K562 (cell line): ENCODE results near the gene S100A10. TPM values are rescaled to one million over a fixed set of nuclear protein-coding genes. Genes with fewer than 3 reads are reported as not detected.

Experiments used
- ATAC-seq: fragments of 200-7000 bp; cut with Tn5 transposase; 3 replicates; pipeline ENCODE4 v1.9.1; 2020; ENCODE audit warnings: moderate library complexity
- BruUV-seq: library from RNA; stranded (reverse); fragments of 400-500 nt; replicated peaks from 2 replicates; lab custom pipeline; 2021; lab: Mats Ljungman, UMichigan
- CTCF ChIA-PET: fragments of 300-600 bp; formaldehyde crosslinking; extraction: SDS; loops from one replicate; lab custom pipeline; 2021; ENCODE audit warnings: low intra/inter-chr PET ratio; lab: Yijun Ruan, JAX
- POLR2A ChIA-PET: fragments of 300-600, 350-650 bp; sonication (Branson Sonifier 250); formaldehyde crosslinking; extraction: SDS; loops from one replicate; lab custom pipeline; 2021; ENCODE audit warnings: antibody characterized with exemption, inconsistent platforms; lab: Yijun Ruan, JAX
- DNase-seq, 4 experiments: peaks; one replicate each; pipeline versions ENCODE4 v3.0.0 to v3.0.0-alpha.2; 2011 to 2018; ENCODE audit warnings: low spot score in 3 of 4, mixed read lengths in 3 of 4; ENCODE audit errors: extremely low read depth in 1 of 4
- FAIRE-seq: peaks from 2 replicates; lab custom pipeline; 2011; peaks lifted over from hg19 to GRCh38; lab: Jason Lieb, UNC
- H2AFZ ChIP-seq: 2 replicates; pipeline ENCODE4 v1.6.0; 2011; ENCODE audit warnings: low read depth, low read length, control low read depth, inconsistent platforms
- H3K27ac ChIP-seq: fragments of 200-600 bp; 3 replicates; pipeline ENCODE4 v1.8.0; 2011; ENCODE audit warnings: low read depth, mild to moderate bottlenecking, control low read depth, inconsistent platforms, low read length, moderate library complexity, mixed read lengths; ENCODE audit errors: extremely low read depth
- H3K27me3 ChIP-seq, 2 experiments: fragments of 300-600 bp in 1 of 2; 2 replicates in 1 of 2; 3 replicates in 1 of 2; pipeline versions ENCODE4 v1.6.0 to v1.8.0; 2011; ENCODE audit warnings: inconsistent platforms in 2 of 2, low read length in 2 of 2, mild to moderate bottlenecking in 1 of 2, mixed read lengths in 1 of 2, moderate library complexity in 1 of 2; ENCODE audit not compliant: control insufficient read depth in 2 of 2, insufficient read depth in 2 of 2
- H3K36me3 ChIP-seq: fragments of 300-600 bp; 3 replicates; pipeline ENCODE4 v1.8.0; 2011; ENCODE audit warnings: mild to moderate bottlenecking, low read length, inconsistent platforms; ENCODE audit not compliant: control insufficient read depth, insufficient read depth
- H3K4me1 ChIP-seq, 2 experiments: fragments of 200-600 bp in 1 of 2; replicated peaks in 1 of 2; 2 replicates in 1 of 2; 3 replicates in 1 of 2; pipeline versions ENCODE4 v1.5.1 to v1.8.0; 2011; ENCODE audit warnings: inconsistent platforms in 2 of 2, low read length in 2 of 2, mild to moderate bottlenecking in 1 of 2, mixed read lengths in 1 of 2, moderate library complexity in 1 of 2; ENCODE audit not compliant: control insufficient read depth in 2 of 2, insufficient read depth in 2 of 2
- H3K4me2 ChIP-seq: 2 replicates; pipeline ENCODE4 v1.6.1; 2011; ENCODE audit warnings: low read length, control low read depth, inconsistent platforms, mixed read lengths; ENCODE audit not compliant: insufficient read depth
- H3K4me3 ChIP-seq: fragments of 200-600 bp; sonication (generic), shearing (Covaris generic); 2 replicates; pipeline ENCODE4 v1.5.1; 2016; ENCODE audit warnings: control low read depth, inconsistent platforms
- H3K79me2 ChIP-seq: fragments of 200-600 bp; 3 replicates; pipeline ENCODE4 v1.8.0; 2011; ENCODE audit warnings: low read length, inconsistent platforms; ENCODE audit not compliant: control insufficient read depth, insufficient read depth
- H3K9ac ChIP-seq, 2 experiments: 2 replicates each; pipeline versions ENCODE4 v1.6.0 to v1.6.1; 2011; ENCODE audit warnings: low read depth in 2 of 2, low read length in 2 of 2, control low read depth in 1 of 2, inconsistent platforms in 1 of 2, mild to moderate bottlenecking in 1 of 2, mixed read lengths in 1 of 2; ENCODE audit not compliant: insufficient read depth in 1 of 2
- H3K9me1 ChIP-seq: one replicate; pipeline ENCODE4 v1.6.0; 2011; ENCODE audit warnings: inconsistent platforms, mild to moderate bottlenecking, low read length, moderate library complexity; ENCODE audit not compliant: control insufficient read depth, insufficient read depth
- H3K9me3 ChIP-seq: replicated peaks from 2 replicates; pipeline ENCODE4 v1.5.1; 2011; ENCODE audit warnings: low read depth, low read length, inconsistent platforms; ENCODE audit not compliant: control insufficient read depth, insufficient read depth
- H4K20me1 ChIP-seq: replicated peaks from 2 replicates; pipeline ENCODE4 v1.6.1; 2011; ENCODE audit warnings: low read length, inconsistent platforms, mixed read lengths; ENCODE audit not compliant: control insufficient read depth, insufficient read depth
- E2F5 ChIP-seq: sonication (generic); formaldehyde crosslinking; IDR thresholded peaks from 2 replicates; pipeline ENCODE4 v1.8.0; 2022; ENCODE audit warnings: mild to moderate bottlenecking, missing genetic modification reagents
- HNRNPH1 ChIP-seq: fragments of 200-400 bp; formaldehyde crosslinking; optimal IDR thresholded peaks from 2 replicates; pipeline ENCODE3; 2017; ENCODE audit warnings: low read depth, mild to moderate bottlenecking, low read length, moderate library complexity
- POLR2AphosphoS2 ChIP-seq: IDR thresholded peaks from 2 replicates; pipeline ENCODE4 v1.6.1; 2012; ENCODE audit warnings: low read length, improper control_type of control experiment
- SMAD4 ChIP-seq: fragments of 250-450 bp; sonication (Bioruptor Pico); conservative IDR thresholded peaks from 2 replicates; pipeline ENCODE4 v1.8.0; 2021; ENCODE audit warnings: inconsistent platforms, mild to moderate bottlenecking, moderate library complexity
- SRF ChIP-seq, 2 experiments: fragments of 250-450, 450-650 bp in 1 of 2; sonication (Bioruptor Pico) in 1 of 2; sonication (generic) in 1 of 2; formaldehyde crosslinking; IDR thresholded peaks; 2 replicates each; pipeline versions ENCODE4 v1.5.0 to v1.5.1; 2020 to 2022; ENCODE audit warnings: mild to moderate bottlenecking in 1 of 2, missing genetic modification reagents in 1 of 2
- ZHX1 ChIP-seq: fragments of 150-350 bp; conservative IDR thresholded peaks from 2 replicates; pipeline ENCODE4 v1.6.1; 2014; ENCODE audit warnings: low read length
- ZNF280A ChIP-seq: fragments of 450-650 bp; IDR thresholded peaks from 2 replicates; pipeline ENCODE4 v1.6.1; 2018; ENCODE audit warnings: mild to moderate bottlenecking, low read depth; ENCODE audit not compliant: partially characterized antibody
- WGBS: fragments of 100-300 bp; shearing (Covaris generic); methylation state at CpG from one replicate; pipeline ENCODE4 v1.1.6; 2016; ENCODE audit warnings: low coverage, mixed read lengths; ENCODE audit not compliant: insufficient coverage; ENCODE audit errors: missing lambda C conversion rate; 5-methylcytosine and 5-hydroxymethylcytosine counted together
- in situ Hi-C: fragments of 300-500 bp; cut with MboI; formaldehyde crosslinking; loops from 4 replicates; pipeline ENCODE4 v1.15.0; 2018; ENCODE audit warnings: inconsistent platforms, mixed read lengths
- intact Hi-C: fragments of 100-400 bp; cut with micrococcal nuclease; formaldehyde crosslinking; loops from 2 replicates; pipeline ENCODE4 v1.14.2; 2022
- polyA plus RNA-seq, 8 experiments: library from polyadenylated mRNA; depleted of rRNA in 4 of 8; stranded (reverse) in 5 of 8; unstranded in 3 of 8; fragments of >200 nt; fragmentation: Nextera tagmentation in 2 of 8; fragmentation: Illumina TruSeq in 1 of 8; extraction: Ambion mirVana in 2 of 8; extraction: Trizol in 1 of 8; gene quantifications; 2 replicates each; pipeline versions ENCODE4 v1.2.1 to v1.2.3, GENCODE V29; 2011 to 2014; ENCODE audit warnings: inconsistent platforms in 1 of 8, missing spikeins in 1 of 8
- total RNA-seq, 7 experiments: library from RNA; depleted of rRNA in 6 of 7; stranded (reverse); fragments of >200 nt in 6 of 7; fragmentation: Illumina TruSeq in 2 of 7; extraction: Trizol in 2 of 7; gene quantifications; 2 replicates each; pipeline versions ENCODE4 v1.2.1 to v1.2.3, GENCODE V29; 2011 to 2021; ENCODE audit warnings: low replicate concordance in 1 of 7

S100A10 gene
- total and polyA plus RNA-seq, 9 of the 15 experiments (the other 6 are each of a cell fraction or from before 2014, with no cell fraction given) = 0.32 to 1.6 (median 0.50) TPM; not detected in 3

- Histone ChIP-seq H3K36me3 (no peaks in the 10 kb centered on the region), H4K20me1 (no peaks in the 10 kb centered on the region), H3K27me3 (no peaks in the 10 kb centered on the region; a peak in 1 of 5 replicates), H3K9ac (no peak overlapping the region)
- in situ Hi-C loops = no loop called here
- POLR2A ChIA-PET = no interaction called here
- TF ChIP-seq ZNF280A (no peak), SMAD4 (CRISPR knock-in tag) (no peak), E2F5 (CRISPR knock-in tag) (no peak), POLR2AphosphoS2 (no peak), HNRNPH1 (no peak), SRF (CRISPR knock-in tag; IDR thresholded peaks at IDR 0.05) (no peak), ZHX1 (no peak)
- TF ChIP-seq, all 486 proteins: peak for 0
- CTCF ChIA-PET = no interaction called here
- no peak for ATAC-seq
- Histone ChIP-seq H3K27ac (no peak overlapping the region), H3K4me3 (no peak overlapping the region), H3K4me1 (peaks cover 3 to 27% of the 10 kb centered on the region in 2 experiments; a peak in 4 of 5 replicates), H3K79me2 (no peaks in the 10 kb centered on the region), H2AFZ (no peak overlapping the region), H3K9me1 (no peaks in the 10 kb centered on the region), H3K9me3 (no peaks in the 10 kb centered on the region), H3K4me2 (no peak overlapping the region)
- 38% methylated on average over 1 of the region's 1 CpG for WGBS
- FAIRE-seq = no peak
- no TSS peak for BruUV-seq
- no peak for DNase-seq
- intact Hi-C loops = no loop called here
These were observed 50.8 kb downstream of the S100A10 start for GRCh38 chr1:151942882-151943281.
